GM21515 (cell line): ENCODE results near the gene VTA1.
"Not testable (repeated sequence)": the region's sequence is repeated elsewhere in the genome, so short reads cannot be mapped to it uniquely, and the experiment has no call there.

Experiments
- ATAC-seq: cut with Tn5 transposase; IDR thresholded peaks from one replicate; pipeline ENCODE4 v1.9.1; 2021; ENCODE audit not compliant: unreplicated experiment

VTA1 gene

DNA sequence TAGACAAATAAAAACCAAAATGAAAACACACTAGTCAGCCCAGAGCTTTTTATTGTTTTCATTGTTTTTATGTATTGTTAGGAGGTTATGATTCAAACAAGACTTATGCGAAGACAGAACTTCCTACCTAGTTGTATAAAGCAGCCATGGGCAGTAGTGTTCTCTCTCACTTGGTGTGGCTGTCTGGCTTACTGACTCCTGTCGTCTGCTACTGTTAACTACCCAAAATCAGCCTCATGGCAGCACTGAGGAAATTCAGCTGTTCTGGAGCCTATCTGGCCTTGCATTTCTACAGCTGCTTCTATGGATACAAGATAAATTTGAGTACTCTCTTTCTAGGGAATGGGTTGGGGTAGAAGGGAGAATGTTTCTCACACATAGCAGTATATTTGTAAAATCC, 20.4 kb downstream of the VTA1 start:
- no peak for ATAC-seq

DNA sequence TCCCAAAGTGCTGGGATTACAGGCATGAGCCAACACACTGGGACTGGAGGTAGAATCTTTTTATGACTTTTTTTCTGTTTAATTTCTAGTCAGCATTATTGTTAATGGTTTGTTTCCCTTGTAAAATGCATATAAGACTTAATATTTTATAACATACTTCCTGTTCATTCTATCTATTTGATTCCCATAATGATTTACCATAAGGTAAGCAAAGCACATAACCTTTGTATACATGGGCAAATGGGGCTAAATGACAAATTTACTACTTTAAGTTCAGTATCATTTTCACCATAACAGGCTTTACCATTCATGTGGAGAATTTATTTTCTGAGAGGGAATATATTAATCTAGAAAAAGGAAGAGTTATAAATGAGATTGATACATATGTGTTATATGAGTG, 24.3 kb downstream of the VTA1 start:
- no peak for ATAC-seq

DNA sequence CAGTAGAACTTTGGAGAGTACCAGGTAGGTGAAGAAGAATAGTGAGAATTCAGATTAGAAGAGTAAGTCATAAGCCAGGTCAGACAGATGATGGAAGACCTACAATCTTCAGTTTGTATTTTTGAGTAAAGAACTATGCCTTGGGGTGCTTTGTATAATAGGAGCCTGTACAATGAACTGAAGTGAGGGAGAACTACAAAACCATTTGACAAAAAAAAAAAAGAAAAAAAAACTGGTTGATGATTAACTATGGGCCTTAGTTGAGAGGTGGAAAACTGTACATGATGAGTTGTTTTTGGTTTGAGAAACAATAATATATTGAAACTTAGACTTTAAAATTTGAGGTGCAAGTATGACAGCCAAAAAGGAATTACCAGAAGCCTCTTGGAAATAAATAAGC, 25.7 kb downstream of the VTA1 start:
- ATAC-seq = no peak

DNA sequence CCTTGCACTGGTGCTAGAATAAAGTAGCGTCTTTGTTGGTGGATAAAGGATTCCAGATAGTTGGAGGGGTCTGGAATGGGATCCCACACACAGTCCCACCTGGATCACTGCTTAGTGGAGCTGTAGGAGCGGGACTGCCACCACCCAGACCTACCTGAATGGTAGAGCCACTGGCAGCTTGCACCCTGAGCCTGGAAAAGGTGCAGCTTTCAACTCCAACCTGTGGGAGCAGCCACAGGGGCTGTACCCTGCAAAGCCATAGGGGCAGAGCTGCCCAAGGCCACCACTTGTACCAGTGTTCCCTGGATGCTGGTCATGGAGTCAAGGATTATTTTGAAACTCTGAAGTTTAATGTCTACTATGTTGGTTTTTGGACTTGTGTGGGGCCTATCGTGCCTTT, 26.9 kb downstream of the VTA1 start:
- ATAC-seq = no peak

DNA sequence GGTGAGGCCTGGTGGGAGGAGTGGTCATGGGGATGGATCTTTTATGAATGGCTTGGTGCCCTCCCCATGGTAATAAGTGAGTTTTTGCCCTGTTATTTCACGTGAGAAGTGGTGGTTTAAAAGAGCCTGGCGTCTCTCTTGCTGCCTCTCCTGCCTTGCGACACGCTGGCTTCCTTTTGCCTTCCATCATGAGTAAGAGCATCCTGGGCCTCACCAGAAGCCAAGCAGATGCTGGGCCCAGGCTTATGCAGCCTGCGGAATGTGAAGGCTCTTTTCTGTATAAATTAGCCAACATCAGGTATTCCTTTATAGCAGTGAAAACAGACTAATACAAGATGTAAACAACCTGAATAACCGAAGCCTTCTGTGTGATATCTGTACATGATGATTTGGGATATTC, 27.6 kb downstream of the VTA1 start:
- no peak for ATAC-seq

DNA sequence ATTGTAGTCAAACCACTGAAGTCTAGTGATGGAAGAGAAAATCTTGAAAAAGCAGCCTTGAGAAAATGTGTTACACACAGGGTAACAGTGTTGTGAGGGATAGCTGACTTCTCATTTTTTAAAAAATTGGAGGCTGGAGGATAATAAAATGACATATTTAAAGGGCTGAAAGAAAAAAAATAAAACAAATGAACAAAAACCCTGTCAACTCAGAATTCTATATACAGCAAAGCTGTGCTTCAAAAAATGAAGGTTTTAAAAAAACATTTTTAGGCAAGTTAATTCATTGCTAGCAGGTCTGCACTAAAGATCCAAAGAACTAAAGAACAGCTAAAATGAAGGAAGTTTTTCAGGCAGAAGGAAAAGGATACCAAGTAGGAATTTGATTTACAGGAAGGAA, 31.1 kb downstream of the VTA1 start:
- ATAC-seq = no peak

DNA sequence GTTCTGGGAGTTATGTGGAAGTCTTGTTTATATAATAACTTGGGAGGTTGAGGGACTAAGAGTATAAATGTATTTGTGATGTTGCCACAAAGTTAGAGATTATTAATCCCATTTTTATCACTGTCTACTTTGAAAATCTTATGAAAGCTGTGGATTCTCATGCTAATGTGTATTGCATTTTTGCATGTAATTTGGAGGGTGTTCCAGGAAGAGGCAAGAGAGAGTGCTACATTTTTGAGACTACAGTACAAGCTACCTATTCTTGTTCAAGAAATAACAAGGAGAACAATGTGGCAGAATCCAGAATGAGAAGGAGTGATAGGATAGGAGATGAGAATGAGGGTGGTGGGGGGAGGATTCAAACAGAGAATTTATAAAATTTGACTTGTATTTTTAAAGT, 34.9 kb downstream of the VTA1 start:
- ATAC-seq = no peak

DNA sequence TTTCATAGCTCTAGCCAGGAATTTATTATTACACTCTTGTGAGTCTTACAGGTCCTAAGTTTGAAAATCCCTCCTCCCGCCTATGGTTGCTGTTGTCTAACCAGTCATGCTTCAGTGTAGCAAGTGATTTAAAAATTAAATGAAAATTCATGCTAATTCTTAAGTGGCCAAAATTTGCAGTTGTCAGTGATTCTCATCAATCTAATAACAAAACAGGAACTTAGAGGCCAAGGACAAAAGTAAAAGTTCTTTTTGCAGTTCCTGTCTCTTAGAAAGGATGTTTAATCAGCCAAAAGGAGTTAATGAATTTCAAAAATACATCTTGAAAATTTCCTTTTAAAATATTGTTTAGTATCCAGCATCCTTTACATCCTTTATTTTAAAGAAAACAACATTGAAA, 36.3 kb downstream of the VTA1 start:
- ATAC-seq = no peak

DNA sequence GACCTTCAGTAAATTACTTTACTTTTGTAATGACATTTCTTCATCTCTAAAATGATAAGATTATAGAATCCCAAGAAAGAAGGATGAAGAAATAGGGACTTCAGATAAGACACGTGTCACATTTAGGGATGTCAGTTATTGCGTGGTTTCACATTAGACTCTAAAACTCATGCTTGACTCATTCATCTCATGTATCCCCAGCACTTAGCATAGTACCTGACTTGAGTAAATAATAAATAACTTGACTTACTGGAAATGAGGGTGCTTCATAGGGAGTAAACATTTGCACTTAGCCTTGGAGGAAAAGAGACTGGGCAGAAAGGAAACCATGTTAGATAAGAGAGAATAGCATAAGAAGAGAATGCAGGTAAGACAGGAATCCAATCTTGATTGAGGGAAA, 37.2 kb downstream of the VTA1 start:
- no peak for ATAC-seq

DNA sequence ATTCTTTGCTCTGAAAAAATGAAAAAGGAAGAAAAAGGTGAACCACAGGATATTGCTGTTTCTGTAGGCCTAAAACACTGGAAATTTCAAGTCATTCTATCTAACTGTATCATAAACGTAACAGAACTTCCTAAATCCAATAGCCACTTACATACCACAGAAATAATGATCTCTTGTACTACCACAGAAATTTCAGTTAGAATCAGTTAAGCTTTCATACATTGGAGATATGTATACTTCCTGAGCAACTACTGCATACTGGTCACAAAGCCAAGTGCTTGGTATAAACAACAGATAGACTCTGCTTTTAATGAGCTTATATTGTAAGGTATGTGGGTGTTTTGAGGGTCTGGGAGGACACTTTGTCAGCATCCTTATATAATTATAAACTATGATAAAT, 38.6 kb downstream of the VTA1 start:
- ATAC-seq = no peak

DNA sequence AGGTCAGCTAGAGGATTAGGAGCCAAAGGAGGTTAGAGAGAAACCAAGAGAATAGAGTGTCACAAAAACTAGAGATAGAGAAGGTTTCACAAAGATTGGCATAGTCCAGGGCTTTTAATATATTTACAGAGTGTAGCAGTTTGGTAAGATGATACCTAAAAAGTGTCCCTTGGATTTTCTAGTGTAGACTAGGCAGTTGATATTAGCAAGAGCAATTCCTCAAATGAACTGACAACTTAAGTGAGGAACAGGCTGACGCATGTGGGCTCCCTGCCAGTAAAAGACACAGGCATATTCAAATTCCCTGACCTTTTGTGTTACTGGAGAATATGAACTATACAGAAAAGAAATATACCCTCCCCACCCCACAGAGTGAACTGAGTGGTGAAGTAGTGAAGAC, 40.1 kb downstream of the VTA1 start:
- ATAC-seq = no peak

DNA sequence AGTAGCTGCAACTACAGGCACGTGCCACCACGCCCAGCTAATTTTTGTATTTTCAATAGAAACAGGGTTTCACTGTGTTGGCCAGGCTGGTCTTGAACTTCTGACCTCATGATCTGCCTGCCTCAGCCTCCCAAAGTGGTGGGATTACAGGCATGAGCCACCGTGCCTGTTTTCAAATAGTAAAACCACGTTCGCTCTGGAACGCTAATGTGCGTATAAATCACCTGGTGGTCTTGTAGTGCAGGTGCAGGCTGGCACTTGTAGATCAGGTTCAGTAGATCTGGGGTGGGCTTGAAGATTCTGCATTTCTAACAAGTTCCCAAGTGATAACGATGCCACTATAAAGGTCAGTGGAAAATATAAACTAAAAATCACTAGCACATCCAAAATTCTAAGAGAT, 41.3 kb downstream of the VTA1 start:
- ATAC-seq = not testable (repeated sequence)

DNA sequence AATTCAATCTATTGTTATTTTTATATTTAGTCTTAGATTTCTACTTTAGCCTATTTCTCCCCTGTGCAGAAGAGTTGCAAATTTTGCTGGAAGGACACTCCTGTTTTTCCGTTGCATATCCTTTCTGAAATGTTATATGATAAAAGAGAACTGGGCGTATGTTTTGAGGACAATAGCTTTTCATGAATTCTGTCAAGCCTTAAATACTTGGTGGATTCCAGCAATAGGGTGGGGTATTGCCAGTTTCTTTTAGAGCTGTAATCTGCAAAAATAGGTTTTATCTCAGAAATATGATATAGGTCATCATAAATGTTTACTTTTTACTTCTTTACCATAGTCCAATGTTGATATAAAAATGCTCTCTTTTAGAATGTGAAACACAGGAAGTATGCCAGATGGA, 42.0 kb downstream of the VTA1 start:
- no peak for ATAC-seq

DNA sequence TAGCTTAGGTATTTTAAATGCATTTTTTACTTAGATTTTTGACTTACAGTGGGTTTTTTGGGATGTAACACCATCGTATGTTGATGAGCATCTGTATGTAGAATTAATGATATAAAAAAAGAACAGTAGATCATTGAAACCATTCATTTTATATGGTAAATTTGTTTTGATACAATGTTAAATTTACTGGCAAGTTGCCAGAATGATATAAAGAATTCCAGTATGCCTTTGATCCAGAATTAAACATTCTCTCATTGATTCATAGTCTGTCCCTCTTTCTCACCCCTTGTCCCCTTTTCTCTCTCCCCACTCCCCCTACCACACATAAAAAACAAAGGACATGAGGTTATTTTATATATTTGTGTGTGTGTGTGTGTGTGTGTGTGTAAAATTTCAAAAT, 45.3 kb downstream of the VTA1 start:
- no peak for ATAC-seq

DNA sequence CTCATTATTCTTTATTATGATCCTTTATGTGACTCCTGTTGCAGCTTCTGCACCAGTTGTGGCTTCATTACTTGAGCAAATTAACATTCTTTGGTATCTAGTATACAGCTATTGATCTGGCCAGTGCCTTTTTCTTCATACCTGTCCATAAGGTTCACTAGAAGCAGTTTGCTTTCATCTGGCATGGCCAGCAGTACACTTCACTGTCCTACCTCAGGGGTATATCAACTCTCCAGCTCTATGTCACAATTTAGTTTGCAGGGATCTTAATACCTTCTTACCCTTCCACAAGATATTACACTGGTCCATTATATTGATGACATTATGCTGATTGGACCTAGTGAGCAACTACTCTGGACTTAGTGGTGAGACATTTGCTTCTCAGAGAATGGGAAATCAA, 46.6 kb downstream of the VTA1 start:
- ATAC-seq = no peak

DNA sequence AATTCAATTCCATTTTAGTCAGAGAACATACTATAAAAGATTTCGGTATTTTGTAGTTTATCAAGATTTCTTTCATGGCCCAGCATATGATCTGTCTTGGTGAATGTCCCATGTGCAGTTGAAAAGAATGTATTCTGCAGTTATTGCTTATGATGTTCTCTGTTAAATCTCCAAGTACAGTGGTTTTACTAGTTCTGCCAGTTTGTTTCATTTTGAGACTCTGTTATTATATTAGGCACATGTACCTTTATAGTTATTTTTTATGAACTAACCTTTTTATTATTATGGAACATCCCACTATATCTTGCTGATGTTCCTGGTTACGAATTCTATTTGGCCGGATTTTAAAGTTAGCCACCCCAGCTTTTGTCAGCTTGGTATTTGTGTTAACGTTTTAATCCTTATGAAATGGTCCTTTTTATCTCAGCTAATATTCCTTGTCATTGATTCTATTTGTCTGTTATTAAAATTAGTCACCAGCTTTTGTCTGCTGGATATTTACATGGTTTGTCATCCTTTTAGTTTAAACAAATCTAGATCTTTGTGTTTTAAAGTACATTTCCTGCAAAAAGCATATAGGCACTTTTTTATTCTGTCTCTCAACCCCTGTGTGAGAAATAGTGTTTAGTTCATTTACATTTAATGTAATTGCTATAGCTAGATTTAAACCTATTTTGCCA, 48.9 kb downstream of the VTA1 start:
- no peak for ATAC-seq

DNA sequence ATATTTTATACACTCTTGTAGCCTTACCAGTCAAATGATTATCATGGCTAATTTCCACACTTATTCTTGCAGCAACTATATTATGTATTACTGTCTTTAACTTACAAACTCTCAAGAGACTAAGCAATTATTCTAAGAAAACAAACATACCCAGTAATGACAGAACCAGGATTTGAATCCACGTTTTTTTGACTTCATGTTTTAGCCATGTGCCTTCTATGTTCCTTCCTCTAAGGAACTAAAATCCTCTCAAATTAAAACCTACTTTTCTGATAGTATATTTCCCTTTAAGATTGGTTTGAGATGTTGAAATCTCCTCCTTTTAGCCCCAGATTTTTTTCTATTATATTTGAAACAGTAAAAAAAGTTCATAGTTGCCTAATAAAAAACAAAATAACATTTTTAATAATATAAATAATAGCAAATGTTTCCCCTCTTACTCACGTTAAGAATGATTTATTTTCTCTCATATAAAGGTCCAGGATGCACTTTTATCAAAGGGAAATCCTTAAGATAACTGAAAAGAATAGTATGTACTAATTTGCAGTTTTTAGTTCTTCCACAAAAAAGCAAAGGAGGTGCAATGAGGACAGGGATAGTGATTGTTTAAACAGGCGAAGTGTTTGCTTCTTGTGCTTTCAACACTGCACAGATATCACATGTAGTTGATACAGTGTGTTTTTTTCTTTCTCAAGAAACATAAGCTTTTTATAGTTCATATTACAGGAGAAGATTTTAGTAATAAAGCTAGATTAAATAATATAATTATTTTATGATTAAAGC, 54.0 kb downstream of the VTA1 start:
- ATAC-seq = no peak

DNA sequence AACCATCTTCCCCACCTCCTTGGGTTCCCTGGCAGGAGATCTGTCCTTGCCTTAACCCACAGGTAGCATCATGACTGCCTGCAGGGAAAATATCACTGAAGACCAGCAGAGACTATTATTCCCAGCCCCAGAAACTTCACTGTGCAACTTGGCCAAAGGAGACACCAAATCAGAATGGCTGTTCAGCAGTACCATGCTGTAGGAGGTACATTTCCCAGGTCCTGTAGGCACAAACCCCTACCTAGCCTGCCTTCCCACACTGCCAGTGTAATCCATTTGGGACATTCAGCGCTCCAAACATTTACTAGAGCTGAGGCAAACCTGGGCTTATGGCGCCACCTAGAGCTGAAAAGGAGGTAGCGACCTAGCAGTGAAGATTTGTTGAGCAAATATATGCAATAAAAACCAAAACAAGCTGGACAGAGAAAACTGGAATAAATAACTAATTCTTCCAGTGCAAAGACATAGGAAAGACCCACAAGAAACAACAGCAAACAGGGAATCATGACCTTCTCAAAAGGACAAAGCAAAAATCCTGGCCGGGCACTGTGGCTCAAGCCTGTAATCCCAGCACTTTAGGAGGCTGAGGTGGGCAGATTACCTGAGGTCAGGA, 60.3 kb downstream of the VTA1 start:
- peak; percentile 89 for ATAC-seq

DNA sequence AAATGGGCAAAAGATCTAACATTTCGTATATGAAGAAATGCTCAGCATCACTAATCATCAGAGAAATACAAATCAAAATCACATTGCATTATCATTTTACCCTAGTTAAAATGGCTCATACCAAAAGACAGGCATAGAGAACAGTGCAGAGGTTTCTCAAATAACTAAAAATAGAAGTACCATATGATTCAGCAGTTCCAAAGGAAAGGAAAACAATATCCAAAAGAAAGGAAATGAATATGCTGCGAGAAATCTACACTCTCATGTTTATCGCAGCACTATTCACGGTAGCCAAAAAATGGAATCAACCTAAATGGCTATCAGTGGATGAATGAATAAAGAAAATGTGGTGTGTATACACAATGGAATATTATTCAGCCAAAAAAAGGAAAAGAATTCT, 63.5 kb downstream of the VTA1 start:
- no peak for ATAC-seq

DNA sequence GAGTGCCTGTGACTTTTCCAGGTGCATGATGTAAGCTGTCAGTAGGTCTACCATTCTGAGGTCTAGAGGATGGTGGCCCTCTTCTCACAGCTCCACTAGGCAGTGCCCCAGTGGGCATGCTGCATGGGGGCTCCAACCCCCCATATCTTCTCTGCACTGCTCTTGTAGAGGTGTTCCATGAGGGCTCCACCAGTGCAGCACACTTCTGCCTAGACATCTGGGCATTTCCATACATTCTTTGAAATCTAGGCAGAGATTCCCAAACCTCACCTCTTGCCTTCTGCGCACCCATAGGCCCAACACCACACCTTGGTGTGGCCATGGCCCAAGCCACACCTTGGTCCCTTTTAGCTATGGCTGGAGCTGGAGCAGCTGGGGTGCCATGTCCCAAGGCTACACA, 66.3 kb downstream of the VTA1 start:
- ATAC-seq = no peak

DNA sequence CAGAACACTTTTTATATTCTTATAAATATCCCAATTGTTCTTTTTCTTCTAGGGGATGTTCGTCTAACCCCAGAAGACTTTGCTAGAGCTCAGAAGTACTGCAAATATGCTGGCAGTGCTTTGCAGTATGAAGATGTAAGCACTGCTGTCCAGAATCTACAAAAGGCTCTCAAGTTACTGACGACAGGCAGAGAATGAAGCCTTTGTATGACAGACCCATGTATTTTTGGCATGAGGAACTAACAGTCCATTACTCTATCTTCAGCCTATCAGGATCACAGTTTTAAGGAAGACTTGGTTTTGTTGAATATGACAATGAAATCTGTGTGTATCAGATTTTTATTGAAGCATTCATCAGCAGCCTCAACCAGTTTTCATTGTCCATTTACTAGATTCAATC, 71.4 kb downstream of the VTA1 start:
- ATAC-seq = no peak

DNA sequence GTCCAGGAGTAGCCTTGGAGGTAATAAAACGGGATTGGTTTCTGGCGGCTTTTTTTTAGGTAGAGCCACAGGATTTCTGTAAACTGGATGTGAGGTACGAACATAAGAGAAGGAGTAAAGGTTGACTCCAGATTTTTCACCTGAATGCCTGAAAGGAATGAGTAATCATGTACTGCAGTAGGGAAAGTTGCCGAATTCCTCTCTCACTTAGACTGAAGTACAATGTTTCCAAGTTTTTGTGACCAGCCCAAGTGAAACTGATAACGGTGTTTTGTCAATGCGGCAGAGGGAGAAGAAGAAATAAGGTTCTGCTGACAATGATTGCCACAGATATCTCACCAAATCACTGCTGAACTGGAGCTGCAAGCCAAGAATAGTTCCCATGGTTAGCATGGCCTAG, 75.0 kb downstream of the VTA1 start:
- ATAC-seq = no peak
